ENCODE data around the gene FMO3.

DNA sequence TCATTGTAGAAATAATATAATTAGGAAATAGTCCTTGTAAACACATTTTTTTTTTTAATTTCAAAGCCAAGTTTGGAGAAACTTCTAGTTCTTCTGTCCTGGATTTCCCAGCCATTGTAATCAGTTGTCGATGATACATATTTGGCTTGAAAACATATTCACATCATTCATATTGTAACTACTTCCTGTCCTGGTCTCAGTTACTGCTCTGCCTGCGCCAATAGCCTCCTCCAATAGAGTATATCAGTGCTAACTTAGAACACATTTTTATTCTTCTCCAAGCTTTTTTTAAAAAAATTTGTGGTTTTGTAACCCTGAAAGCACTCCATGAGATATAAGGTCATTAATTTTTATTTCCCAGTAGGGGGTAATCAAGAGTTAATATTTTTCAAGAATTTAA is 48.3 kb downstream of the FMO3 start:
- TF ChIP-seq, protein P1, sequence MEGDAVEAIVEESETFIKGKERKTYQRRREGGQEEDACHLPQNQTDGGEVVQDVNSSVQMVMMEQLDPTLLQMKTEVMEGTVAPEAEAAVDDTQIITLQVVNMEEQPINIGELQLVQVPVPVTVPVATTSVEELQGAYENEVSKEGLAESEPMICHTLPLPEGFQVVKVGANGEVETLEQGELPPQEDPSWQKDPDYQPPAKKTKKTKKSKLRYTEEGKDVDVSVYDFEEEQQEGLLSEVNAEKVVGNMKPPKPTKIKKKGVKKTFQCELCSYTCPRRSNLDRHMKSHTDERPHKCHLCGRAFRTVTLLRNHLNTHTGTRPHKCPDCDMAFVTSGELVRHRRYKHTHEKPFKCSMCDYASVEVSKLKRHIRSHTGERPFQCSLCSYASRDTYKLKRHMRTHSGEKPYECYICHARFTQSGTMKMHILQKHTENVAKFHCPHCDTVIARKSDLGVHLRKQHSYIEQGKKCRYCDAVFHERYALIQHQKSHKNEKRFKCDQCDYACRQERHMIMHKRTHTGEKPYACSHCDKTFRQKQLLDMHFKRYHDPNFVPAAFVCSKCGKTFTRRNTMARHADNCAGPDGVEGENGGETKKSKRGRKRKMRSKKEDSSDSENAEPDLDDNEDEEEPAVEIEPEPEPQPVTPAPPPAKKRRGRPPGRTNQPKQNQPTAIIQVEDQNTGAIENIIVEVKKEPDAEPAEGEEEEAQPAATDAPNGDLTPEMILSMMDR (conservative IDR thresholded peaks at IDR 0.05; ENCODE audit: low read depth, low read length): no peak
- no peak for TF ChIP-seq MXI1 (IDR thresholded peaks at IDR 0.05; ENCODE audit: borderline replicate concordance, low read depth, low read length)
- no peak for TF ChIP-seq RFX5 (IDR thresholded peaks at IDR 0.05; ENCODE audit: low read depth, low read length)
- TF ChIP-seq RAD21 (IDR thresholded peaks at IDR 0.05; ENCODE audit: low read length): no peak
